NCI-H226 (cell line): ENCODE measurements around the gene BOC.

Source experiments
- DNase-seq: peaks from one replicate; pipeline ENCODE4 v3.0.0-alpha.2; 2015

Gene BOC

DNA sequence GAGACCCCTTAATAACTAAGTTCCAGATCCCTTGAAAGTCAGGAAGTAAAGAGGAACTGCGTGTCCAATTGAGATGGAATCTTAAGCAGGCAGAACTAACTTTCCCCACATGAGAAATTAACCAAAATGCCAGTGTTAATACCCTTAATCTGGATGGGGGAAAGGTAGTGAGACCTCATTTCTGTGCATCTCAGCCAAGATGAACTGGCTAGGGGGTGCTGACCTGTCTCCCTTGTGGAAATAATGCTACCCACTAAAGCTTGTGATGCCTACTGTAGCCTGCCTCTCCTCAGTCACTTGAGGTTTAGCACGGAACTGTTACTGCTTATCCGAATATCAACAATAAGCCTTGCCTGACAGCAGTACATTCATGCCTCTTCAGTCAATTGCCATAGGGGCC is 15.1 kb downstream of the BOC start:
- no peak for DNase-seq

DNA sequence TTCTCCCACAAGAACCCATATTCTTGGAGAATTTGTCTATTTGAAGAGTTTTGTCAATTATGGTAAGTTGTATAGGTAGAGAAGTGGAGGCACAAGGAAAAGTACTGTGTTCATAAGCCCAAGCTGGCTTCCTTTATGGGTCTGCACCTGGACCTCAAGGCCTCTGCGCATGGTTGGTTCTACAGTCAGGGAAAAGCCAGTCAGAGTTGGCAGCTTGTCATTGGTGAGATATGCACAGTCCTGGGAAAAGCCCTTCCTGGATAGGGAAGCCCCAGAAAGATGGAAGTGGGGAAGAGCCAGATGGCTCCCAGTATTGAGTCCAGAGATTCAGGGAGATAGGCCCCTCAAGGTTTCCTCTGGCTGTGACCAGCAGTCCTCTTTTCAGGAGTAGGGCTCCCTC is 15.8 kb downstream of the BOC start:
- DNase-seq, result no peak

DNA sequence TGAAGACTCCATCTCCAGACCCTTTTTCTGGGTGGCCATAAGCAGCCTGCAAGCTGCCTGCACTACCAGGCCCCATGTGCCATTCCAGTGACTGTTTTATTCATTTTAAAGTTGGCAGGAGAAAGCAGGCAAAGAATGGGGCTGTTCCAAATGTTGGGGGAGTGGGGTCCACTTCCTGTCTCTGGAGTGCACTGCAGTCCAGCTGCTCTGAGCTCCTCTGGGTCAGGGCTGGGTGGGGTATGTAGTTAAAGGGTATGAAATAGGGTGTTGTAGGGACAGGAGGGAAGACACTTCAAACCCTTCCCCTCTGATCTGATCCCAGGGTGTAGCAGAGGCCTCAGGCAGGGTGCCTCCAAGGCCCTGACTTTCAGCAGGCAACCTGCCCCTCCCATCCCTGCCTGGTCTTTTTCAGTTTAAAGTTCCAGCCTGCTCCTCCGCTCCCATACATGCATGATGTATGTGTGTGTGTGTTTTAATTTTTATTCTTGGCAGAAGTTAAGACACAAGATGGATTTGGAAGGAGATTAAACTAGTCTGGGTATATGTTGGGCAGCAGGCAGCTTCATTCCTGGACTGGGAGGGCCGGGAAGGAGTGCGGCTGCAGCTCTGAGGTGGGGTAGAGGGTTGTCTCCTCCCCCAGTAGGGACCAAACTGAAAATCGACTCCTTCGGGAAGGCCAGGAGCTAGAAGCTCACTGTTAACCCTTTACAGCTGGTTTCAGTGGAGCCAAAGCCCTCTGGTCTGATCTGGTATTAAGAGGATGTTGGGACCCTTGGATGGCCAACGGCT is 17.3 kb downstream of the BOC start:
- DNase-seq, result no peak

DNA sequence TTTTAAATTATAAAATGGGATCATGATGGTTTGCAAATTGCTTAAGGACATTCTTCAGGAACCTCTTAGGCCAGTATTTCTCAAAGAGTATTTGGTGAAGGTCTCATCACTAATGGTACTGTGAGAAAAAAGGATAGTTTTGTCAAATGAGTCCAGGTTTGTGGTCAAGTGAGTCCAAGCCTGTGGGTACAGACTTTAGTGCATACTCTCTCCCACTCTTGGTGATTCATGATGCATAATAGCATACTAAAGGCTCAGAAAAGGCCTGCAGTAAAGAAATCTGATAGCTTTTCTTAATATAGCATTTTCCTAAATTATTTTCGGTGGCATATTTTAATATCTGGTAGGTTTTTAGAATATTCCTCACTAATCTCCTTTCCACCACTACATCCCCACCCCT is 20.0 kb downstream of the BOC start:
- peak; percentile 85 for DNase-seq

DNA sequence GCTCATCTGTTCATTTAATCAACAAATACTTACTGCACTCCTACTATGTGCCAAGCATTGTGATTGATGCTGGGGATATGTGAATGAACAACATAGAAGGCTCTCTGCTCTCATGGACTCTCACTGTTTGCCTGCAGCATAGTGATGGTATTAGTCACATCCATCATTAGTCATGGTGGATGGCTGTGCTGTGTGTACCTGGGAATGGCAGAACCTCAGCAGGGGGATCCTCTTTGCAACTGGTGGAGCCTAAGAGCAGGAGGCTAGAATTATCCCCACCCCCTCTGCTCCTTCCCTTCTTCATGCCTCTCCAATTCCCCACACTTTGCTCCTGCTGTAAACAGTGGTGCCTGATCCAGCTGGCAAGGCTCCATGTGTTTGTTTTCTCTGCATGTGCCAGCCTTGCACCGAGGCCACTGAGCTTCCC is 20.5 kb downstream of the BOC start:
- DNase-seq, result peak; percentile 96

DNA sequence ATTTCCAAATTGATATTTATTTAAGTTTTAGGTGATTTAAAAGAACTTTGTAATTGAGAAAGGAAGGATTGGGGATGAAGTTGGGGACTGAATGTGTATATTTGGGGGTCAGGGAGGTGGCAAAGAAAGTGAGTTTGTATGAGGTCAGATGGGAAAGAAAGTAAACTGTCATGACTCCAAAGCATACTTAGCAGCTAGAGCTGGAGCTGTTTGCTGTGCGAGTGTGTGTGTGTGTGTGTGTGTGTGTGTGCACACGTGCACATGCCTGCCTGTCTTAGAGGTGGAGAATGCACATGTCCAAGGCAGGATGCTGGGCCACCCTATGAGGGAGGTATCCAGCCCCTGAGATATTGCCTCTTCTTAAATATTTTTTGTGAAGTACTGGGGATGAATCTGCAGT is 21.0 kb downstream of the BOC start:
- no peak for DNase-seq

DNA sequence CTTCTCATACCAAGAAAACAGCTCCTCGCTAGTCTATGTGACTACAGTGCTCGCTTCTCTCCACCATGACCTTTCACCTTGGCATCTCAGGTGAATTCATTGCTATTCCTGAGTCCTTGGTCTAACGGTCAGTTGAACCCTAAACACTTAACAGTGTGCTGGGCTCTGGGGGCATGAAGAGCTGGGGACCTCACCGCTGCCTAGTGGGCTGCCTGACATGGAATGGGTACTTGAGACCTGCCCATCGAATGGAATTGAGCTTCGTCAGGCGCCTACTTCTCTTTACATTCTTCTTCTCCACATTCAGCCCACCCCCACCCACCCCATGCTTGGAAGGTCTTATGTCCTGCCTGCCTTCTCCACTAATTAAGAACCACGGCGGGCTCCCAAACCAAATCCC is 22.1 kb downstream of the BOC start:
- no peak for DNase-seq

DNA sequence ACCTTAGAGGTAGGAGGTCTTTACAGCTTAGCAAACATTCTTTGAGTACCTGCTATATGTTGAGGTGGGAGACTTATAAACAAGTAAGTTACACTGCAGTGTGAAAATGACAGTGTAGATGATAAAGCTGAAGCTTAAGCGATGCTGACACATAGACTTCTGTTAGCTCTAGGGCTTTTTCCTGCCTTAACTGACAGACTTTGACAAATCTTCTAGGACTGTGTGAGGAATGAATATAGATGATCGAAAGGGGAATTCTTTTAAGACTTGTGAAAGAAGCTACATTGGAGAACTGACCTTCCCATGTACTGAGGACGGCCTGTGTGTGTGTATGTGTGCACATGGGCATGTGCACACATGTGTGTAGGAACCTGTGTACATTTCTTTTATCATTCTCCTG is 22.7 kb downstream of the BOC start:
- no peak for DNase-seq

DNA sequence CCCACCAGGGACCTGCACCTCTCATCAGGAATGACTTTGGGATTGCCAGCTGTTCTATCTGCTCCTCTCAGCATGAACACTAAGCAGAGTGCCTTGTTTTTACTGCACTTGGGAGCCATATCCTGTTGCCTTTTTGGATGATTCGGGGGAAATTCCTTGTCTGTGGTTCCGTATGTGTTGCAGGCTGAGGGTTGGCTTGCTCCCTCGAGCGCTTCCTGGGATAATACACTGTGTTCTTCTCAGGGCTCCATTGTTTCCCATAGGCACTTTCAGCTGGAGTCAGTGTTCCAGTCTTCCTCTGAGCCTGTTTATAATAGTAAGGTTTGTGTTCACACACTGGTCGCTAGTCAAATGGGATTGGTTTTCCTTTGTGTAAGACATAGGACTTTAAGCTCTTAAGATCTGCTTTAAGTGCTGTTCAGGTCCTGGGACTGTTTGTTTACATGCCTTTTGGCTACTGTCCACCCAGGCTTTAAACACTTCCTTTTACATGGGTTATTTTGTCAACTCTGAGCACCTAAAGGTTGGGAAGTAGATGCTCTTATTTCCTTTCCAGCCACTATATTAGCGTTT is 23.4 kb downstream of the BOC start:
- no peak for DNase-seq

DNA sequence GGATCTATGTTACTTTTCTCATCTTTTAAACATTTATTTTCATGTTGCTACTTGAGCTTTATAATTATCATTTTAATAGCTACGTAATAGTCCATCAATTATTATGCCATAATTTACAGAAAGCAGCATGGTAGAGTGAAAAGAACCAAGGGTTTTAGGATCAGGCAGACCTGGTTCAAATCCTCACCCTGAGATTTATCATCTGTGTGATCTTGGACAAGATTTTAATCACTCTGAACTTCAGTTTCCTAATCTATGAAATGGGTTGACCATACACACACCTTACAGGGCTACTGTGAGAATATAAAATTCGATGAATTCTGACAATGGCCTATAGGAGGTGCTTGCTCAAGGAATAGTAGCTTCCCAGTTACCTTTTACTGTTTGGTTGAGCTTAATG is 27.1 kb downstream of the BOC start:
- no peak for DNase-seq

DNA sequence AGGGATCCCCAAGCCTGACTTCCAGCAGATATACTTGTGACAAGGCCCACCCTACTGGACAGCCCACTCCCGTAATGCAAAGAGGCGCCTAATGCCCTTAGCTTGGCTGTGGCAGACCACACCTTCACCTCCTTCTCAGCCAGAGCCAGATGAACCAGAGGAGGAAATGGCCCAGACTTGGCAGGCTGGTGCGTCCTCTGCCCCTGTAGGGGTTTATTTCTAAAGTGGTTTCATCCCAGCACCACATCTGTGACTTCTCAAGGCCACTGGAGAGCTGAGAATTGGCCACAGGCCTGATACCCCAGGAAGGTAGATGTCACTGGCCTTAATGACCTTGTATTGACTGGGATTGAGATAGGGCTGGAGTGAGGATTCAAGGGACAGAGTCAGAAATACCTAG is 29.5 kb downstream of the BOC start:
- DNase-seq, result no peak

DNA sequence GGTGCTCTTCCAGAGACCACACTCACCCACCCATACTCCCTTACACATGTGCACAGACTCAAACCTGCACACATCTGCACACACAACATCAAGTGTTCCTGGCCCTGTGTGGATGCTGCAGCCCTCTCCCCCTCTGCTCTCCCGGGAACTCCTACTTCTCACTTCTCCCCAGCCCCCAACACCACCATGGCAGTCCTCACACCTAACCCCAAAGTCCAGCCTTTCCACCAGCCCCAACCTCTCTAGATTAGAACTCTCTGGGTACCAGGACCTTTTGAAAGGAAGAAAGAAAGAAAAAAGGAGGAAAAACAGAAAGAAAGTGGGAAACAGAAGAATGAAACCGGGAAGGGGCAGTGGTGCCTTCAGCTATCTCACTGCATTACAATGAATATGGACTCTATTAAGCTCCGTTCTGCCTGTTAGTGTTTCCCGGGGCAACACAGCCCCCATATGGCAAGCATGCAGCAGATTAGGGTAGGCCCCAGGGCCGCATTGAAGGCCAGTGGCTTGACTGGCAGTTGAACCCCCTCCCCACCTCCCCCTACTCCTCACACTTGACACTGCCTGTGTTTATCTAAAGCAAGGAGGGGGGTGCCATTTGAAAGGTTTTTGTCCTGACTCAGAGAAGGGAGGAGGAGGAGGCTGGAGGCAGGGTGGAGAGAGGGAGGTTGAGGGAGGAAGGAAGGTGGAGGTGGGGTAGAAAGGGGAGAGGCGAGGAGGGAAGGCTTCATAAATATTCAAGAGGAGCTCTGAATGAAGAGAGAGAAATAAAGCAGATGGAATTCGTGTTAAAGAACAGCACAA is 30.1 kb downstream of the BOC start:
- DNase-seq, result peak; percentile 69

DNA sequence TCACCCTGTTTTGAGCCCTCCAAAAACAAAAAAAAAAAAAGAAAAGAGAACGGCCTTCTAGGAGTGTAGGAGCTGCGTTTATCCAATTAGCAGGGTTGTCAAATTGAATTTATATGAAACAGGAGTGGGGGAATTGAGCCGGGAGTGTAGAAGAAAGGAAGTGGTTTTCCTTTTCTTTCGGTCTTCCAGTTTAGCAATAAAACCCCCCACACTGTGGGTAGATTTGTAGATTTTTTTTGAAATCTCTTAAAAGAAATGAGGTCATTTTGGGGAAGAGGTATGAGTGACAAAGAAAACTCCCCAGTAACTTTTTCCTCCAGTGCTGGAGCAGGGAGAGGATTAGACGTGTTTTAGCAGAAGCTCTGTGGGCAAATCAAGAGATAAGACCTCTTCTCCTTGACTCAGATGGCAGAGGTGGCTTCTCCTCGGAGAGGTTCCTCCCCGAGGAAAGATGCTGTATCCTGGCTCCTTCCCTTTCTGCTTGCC is 30.8 kb downstream of the BOC start:
- DNase-seq, result peak; percentile 61

DNA sequence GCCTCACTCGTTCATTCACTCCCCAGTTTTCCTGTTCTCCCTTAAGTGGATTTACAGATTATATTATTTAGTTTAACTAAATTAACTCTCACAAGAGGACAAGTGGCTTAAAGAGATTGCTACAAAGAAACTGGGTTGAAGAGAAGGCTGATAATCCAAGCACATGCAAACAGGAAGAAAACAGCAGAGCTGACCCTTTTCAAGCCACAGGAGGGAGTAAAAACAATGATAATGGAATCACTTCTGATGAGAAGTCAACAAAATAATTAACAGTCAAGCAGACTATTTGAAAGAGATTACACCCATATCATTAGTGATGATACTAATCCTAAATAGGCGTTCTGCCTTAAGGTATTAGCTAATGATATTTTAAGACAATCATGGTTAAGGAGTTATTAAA is 31.7 kb downstream of the BOC start:
- DNase-seq, result no peak

DNA sequence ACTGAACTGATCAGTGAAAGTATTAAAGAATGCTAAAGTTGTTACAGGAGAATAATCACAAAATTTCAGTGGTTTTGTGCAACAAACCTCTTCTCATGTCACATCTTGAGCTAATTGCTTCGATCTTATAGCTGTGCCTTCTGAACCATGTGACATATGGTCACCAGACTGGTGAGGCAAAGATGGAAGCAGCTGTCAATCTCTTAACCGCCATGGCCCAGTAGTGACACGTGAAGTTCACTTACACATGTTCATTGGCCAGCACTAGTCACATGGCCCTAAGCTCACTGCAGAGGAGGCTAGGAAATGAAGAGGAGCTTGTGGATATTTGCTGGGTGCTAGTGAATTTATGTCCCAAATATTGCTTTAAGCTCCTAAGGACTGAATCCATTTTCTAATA is 32.5 kb downstream of the BOC start:
- DNase-seq, result no peak

DNA sequence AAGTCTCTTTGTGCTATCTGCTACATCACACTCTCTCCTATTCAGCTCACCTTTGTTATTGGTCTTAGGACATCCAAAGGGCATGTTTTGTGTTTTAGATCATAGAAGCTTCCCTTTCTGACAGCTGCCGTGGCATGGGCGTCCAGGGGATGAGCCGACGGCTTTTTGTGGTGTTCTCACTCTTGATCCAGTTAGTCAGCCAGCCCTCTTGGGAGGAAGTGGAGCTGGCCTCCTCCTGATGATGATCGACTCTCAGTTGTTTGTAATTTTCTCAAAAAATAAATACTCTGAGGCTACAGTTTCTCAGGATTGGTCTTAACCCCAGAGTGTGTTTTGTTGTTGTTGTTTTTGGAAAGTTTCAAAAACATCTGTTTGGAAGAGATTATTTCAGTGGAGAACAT is 34.4 kb downstream of the BOC start:
- DNase-seq, result no peak

DNA sequence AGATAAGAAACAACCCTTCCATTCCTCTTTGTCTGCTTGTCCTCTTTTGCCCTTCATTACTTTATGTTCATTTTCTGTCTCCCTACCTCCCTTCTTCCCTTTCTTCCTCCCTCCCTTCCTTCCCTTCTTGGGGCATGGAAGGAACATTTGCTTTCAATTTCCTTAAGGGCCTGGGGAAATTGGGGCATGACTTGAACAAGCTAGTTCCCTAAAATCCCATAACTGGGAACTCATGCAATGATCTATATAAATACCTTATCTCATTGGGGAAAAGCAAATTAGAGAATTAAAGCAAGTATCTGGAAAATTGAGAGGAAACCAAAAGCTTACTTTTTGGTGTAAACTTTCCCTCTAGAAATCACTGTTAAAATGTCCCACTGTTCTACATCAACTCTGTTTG is 35.7 kb downstream of the BOC start:
- DNase-seq, result no peak

DNA sequence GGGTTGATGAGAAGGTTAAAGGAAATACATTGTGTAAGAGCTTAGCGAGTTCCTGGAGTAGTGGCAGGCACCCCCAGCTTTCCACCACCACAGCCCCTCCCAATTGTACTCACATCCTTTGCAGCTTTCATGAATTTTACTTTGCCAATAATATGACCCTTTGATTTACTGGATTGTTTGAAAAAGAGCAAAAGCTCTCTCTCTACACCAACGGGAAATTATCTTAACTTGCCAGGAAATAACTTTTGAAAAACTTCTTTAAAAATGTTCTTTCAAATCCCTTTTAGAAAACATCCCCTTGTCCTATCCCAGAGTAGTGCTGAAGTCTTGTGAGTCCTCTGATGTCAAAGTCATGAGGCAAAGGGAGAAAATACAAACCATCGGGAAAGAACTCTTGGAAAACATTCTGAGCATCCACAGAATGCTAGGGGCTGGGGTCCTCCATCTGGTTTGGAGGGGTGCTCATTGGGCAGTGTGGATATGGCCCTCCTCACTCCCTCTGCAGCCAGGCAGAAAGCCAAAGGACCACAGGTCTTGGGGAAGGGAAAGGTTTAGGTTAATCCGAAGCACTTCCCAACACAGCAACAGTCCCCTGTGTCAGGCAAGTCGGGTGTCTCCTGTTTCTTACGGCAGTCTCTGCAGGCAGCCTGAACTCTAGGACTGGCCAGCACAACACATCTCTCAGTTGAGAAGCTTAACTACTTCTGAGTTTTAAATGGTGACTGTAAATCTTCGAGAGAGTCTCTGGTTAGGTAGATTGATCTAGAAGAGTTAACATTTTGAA is 36.5 kb downstream of the BOC start:
- no peak for DNase-seq

DNA sequence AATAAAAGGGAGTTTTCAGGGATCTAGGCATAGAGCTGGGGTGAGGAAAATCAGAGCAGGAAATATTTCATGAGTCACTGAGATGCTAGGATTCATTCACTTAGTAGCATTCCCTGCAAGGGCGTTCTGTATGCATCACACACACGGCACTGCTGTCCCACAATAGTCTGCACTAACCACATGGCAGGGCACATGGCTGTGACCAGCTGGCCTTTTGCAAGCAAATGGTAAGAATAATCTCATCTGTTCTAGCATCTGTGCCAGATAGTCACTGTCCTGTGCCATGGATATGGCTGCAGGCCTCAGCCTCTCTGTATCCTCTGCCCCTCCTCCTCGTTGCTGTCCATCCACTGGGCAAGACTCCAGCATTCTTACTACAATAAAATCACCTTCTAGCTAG is 37.8 kb downstream of the BOC start:
- peak; percentile 76 for DNase-seq

DNA sequence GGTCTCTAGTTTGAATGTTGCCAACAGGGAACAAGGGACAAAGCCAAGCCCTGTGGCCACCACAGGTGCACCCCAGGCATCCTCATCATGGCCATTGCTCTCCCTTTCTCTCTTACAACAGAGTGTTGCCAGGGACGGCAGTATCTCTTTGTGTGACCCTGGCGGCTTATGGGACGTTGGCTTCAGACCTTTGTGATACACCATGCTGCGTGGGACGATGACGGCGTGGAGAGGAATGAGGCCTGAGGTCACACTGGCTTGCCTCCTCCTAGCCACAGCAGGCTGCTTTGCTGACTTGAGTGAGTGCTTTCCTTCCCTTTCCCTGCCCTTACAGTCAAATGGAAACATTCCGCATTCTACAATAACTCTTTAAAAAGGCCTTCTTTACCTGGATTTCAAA is 38.2 kb downstream of the BOC start:
- DNase-seq, result no peak

DNA sequence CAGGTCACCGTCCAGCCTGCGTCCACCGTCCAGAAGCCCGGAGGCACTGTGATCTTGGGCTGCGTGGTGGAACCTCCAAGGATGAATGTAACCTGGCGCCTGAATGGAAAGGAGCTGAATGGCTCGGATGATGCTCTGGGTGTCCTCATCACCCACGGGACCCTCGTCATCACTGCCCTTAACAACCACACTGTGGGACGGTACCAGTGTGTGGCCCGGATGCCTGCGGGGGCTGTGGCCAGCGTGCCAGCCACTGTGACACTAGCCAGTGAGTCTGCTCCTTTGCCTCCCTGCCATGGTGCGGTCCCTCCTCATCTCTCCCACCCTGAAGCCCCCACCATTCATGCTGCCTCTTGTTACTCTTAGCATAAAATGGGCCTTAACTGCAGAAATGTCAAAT is 39.2 kb downstream of the BOC start:
- DNase-seq, result no peak

DNA sequence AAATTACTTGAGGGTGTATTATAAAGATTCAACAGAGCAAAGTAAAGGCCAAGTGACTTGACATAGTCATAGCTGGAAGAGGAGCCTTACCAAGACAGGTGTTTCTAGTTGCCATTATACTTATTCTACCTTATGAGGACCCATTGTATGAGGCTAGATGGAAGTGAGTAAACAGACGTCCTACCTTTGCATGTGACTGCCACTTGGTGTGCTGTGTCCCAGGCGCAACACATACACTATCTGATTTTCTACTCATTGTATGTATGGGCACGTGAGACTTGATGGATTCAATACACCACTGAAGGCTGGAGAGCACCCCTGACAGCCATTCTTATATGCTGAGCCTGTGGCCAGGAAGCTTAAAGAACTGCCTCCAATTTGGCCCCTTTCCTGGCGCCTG is 40.5 kb downstream of the BOC start:
- DNase-seq, result no peak

DNA sequence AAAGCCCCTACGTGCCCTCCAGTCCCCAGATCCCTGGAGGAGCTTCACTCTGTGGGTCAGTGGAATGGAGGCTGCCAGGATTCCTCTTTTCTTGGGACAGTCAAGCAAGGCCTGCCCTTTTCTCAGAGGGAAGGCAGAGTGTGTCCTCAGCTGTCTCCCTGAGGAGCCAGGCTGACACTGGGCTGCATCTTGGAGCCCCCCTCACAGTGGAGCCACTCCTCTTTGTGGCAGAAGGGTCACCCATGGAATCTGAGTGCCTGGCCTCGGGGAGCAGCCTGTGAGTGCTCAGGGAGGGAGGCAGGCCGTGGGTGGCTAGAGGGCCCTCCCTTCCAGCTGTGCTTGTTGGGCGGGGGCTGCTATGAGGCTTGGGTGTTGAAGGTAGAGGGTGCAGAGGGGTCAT is 41.2 kb downstream of the BOC start:
- no peak for DNase-seq
